GM21390 (cell line): ENCODE results near the gene GMEB2.
"Not testable (repeated sequence)": the region's sequence is repeated elsewhere in the genome, so short reads cannot be mapped to it uniquely, and the experiment has no call there.

Experiments
- ATAC-seq: cut with Tn5 transposase; IDR thresholded peaks from one replicate; pipeline ENCODE4 v1.9.1; 2021; ENCODE audit not compliant: unreplicated experiment

Gene GMEB2

GRCh38 chr20:63561624-63562396 lies 65.1 kb downstream of the GMEB2 start:
- no peak for ATAC-seq

- no peak for ATAC-seq
Observed at GRCh38 chr20:63560856-63561609, 65.9 kb downstream of the GMEB2 start.

GRCh38 chr20:63560333-63560805 lies 66.5 kb downstream of the GMEB2 start:
- ATAC-seq = no peak

- ATAC-seq = not testable (repeated sequence)
Observed at GRCh38 chr20:63559485-63560332, 67.2 kb downstream of the GMEB2 start.

GRCh38 chr20:63558804-63559484 lies 68.0 kb downstream of the GMEB2 start:
- no peak for ATAC-seq

- ATAC-seq = no peak
Observed at GRCh38 chr20:63557481-63557891, 69.4 kb downstream of the GMEB2 start.

GRCh38 chr20:63556873-63557478 lies 69.9 kb downstream of the GMEB2 start:
- ATAC-seq = no peak

GRCh38 chr20:63555661-63556381 lies 71.1 kb downstream of the GMEB2 start:
- no peak for ATAC-seq

GRCh38 chr20:63554361-63555278 lies 72.3 kb downstream of the GMEB2 start:
- ATAC-seq = no peak

GRCh38 chr20:63553933-63554290 lies 73.0 kb downstream of the GMEB2 start, which contains the start of gene FNDC11:
Gene FNDC11, plus strand, starts transcription at chr20:63554159. Its CDS starts 1,505 bp downstream, at chr20:63555664.
- no peak for ATAC-seq

- ATAC-seq = no peak
Observed at GRCh38 chr20:63553251-63553932, 73.5 kb downstream of the GMEB2 start.

GRCh38 chr20:63552481-63553249 lies 74.2 kb downstream of the GMEB2 start:
- ATAC-seq = no peak

- no peak for ATAC-seq
Observed at GRCh38 chr20:63551068-63551467, 75.8 kb downstream of the GMEB2 start.

- ATAC-seq = no peak
Observed at GRCh38 chr20:63549679-63550282, 77.1 kb downstream of the GMEB2 start.

GRCh38 chr20:63549019-63549418 lies 77.9 kb downstream of the GMEB2 start:
- no peak for ATAC-seq

- no peak for ATAC-seq
Observed at GRCh38 chr20:63548542-63548941, 78.4 kb downstream of the GMEB2 start.
